ENCODE data around the gene PLCXD1. TPM values are rescaled to one million over a fixed set of nuclear protein-coding genes. Genes with fewer than 3 reads are reported as not detected.
A peak's percentile ranks its signal among the peaks of the same experiment; 100 is the strongest.

Gene PLCXD1
- total RNA-seq, 4 donors from 2014 or later: 2.8 to 19.5 (median 8.1) TPM

GRCh38 chrX:267771-268261, 13.4 kb upstream of the PLCXD1 start:
- H3K4me1 ChIP-seq: no peaks in the 10 kb centered on the region
- no peak overlapping the region for H3K27ac ChIP-seq
- H3K36me3 ChIP-seq: no peaks in the 10 kb centered on the region
- H3K27me3 ChIP-seq: no peaks in the 10 kb centered on the region
- peak in 1 of 2 donors; percentile 9 for DNase-seq
- no peak for TF ChIP-seq POLR2A (IDR thresholded peaks at IDR 0.05)
- no peak for TF ChIP-seq CTCF (IDR thresholded peaks at IDR 0.05)
- intact Hi-C loops (cut with DNase I; ENCODE audit: low total_unique reads): no loop called here
- H3K4me3 ChIP-seq: no peak overlapping the region
- no peaks in the 10 kb centered on the region for H3K9me3 ChIP-seq

DNA sequence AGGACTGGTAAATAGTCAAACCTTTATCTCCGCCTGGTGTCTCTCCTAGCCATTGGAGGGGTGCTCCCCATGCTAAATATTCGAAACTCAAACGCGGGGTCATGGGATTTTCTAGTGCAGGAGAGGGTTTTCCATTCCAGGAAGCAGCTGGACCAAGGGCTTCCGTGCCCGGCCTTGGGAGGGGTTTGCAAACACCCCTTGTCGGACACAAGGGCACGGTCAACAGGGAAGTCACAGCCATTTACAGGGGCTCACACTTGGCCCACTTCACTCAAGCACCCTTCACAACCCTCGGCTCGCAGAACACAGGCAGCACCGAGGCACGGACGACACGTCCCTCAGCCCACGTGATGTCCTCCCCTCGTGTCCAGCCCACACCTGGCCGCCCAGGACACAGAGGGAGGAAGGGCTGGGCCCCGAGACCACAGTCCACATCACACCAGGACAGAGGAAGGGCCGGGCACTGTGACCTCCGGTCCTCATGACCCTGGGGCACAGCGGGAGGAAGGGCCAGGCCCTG, 10.3 kb upstream of the PLCXD1 start:
- DNase-seq: no peak

GRCh38 chrX:274904-275475, 6.2 kb upstream of the PLCXD1 start:
- no peaks in the 10 kb centered on the region for H3K36me3 ChIP-seq
- no peak overlapping the region for H3K27ac ChIP-seq
- intact Hi-C loops (cut with DNase I; ENCODE audit: low total_unique reads): no loop called here
- H3K9me3 ChIP-seq: no peaks in the 10 kb centered on the region
- peaks cover 4 to 10% of the 10 kb centered on the region in 2 donors for H3K4me1 ChIP-seq
- DNase-seq: no peak
- H3K27me3 ChIP-seq: peaks cover 0 to 13% of the 10 kb centered on the region in 2 donors
- TF ChIP-seq POLR2A (IDR thresholded peaks at IDR 0.05): no peak
- no peak for TF ChIP-seq CTCF (IDR thresholded peaks at IDR 0.05)
- H3K4me3 ChIP-seq: no peak overlapping the region

More for the DNA sequence above, 10.3 kb upstream of the PLCXD1 start:
- Histone ChIP-seq H3K27ac (no peak overlapping the region), H3K4me3 (no peak overlapping the region), H3K9me3 (no peaks in the 10 kb centered on the region), H3K27me3 (peaks cover 0 to 3% of the 10 kb centered on the region in 2 donors), H3K4me1 (peaks cover 1 to 5% of the 10 kb centered on the region in 2 donors), H3K36me3 (no peaks in the 10 kb centered on the region)
- intact Hi-C loops (cut with DNase I; ENCODE audit: low total_unique reads): no loop called here
- no peak for TF ChIP-seq POLR2A (IDR thresholded peaks at IDR 0.05)
- no peak for TF ChIP-seq CTCF (IDR thresholded peaks at IDR 0.05)

- no peak for DNase-seq
These were observed 5.7 kb upstream of the PLCXD1 start for GRCh38 chrX:275476-275966.

More at GRCh38 chrX:275476-275966, 5.7 kb upstream of the PLCXD1 start:
- TF ChIP-seq CTCF (IDR thresholded peaks at IDR 0.05): no peak
- TF ChIP-seq POLR2A (IDR thresholded peaks at IDR 0.05): no peak
- H3K4me1 ChIP-seq: peaks cover 4 to 10% of the 10 kb centered on the region in 2 donors
- H3K4me3 ChIP-seq: peak overlapping the region in 1 of 2 donors; percentile 3
- intact Hi-C loops (cut with DNase I; ENCODE audit: low total_unique reads): no loop called here
- no peaks in the 10 kb centered on the region for H3K9me3 ChIP-seq
- H3K27me3 ChIP-seq: peaks cover 0 to 13% of the 10 kb centered on the region in 2 donors
- H3K36me3 ChIP-seq: no peaks in the 10 kb centered on the region
- no peak overlapping the region for H3K27ac ChIP-seq
